HG03342 (cell line): Measurements from ENCODE around the gene GIGYF2.

Experiments used
- ATAC-seq: cut with Tn5 transposase; IDR thresholded peaks from one replicate; pipeline ENCODE4 v1.9.1; 2021; ENCODE audit warnings: mild to moderate bottlenecking, moderate library complexity; ENCODE audit not compliant: unreplicated experiment

The GIGYF2 gene

DNA sequence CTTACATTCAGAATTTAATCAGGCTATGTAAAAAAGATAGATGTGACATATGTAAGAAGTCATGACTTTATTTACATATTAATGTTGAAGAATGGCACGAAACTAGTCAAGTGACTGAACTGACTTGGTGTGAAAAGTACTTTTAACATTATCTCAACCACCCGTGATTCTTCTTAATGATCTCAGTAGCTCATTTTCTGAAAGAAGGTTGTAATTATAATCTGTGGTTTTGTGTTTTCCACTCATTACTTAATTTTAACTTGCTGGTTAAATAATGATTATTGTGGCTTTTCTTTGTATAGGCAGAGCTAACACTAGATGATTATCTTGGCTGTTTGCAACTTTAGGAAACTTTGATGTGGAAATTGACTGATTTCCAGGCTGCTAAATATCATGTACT is 60.8 kb downstream of the GIGYF2 start:
- no peak for ATAC-seq

DNA sequence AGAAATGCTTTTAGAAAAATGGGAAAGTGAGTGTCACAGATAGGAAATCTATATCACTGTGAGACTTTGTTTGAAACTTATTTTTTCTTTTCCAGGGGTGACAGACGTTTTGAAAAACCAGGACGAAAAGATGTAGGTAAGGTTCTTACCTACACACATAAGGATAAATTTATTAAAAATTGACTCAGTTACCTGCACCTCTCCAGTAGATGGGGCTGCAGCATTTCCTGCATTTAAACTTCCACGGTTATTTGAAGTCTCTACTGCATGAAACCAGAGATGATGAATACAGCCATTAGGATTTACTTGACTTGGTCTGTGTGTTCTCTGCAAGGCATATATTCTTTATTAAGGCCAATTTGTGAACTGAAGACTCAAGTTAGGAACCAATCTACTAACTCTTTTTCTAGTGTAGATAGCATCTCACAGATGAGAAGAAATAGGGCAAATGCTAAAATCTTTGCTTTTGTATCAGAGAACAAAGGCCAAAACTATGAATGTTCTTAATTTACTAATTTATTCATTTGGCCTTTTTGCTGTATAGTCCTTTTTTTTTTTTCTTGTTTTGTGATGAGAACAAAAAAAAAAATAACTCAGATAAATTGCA is 64.3 kb downstream of the GIGYF2 start:
- ATAC-seq, result no peak

DNA sequence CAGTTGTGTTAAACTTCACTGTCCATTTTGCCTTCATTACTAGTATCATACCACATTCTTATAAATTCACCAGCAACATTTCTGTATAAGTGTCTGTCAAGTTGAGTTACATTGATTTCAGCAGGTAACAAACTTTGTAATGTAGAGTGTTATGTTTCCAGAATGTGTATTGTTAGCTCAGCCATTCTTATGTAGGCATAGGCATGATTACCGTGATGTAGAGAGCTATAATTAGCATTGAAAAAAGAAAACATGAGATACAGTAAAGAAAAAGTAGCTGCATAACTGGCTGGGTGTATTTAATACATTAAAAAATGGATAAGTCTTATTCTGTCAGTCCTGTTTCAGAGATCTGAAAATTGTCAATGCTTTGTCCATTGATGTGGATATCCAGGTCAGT is 70.7 kb downstream of the GIGYF2 start:
- ATAC-seq, result no peak

DNA sequence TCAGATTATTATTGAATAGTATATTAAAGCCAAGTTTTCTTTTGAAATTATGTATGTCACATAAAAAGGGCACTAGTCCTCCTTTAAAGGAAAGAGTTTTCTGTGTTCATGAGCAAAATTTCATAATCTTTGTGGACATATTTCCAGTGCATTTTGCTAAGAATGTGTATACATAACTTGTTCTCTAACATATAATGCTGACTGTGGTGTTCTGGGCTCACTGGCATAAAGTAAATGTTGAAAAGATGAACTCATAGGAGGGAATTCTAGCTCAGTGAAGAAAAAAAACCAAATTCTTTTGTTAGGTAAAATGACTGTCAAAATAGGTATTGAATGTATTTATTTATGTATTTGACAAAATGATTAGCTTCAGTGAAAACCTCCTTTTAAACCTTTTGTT is 73.1 kb downstream of the GIGYF2 start:
- ATAC-seq, result no peak

DNA sequence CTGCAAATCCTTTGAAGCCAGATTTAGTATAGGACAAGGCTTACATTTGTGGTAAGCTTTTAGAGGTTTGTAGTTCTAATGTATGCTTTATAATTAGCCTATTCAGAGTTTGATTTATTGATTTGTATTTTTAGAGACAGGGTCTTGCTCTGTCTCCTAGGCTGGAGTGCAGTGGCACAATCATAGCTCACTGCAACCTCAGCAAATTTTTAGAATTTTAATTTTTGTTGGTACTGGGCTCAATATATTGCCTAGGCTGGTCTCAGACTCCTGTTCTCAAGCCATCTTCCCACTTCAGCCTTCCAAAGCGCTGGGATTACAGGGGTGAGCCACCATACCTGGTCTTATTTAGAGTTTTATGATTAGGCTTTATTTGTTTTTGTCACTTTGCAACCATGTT is 74.7 kb downstream of the GIGYF2 start:
- no peak for ATAC-seq

DNA sequence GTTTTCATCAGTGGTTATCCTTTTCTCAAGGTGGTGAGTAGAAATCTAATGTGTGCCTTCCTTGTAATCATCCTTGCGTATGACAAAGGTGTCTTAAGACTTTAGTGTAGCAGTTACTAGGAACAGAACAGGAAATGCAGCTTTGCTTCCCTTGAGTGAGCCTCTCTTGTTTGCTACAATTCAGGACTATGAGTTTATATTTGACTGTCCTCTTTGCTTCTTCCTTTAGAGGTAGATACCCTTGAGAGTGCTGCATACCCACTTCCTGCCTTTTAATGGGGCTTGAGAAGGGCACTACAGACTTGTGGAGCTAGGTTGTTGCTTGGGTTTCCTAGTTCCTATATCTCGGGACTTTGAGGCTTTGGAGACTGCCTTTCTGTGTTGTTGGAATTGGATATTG is 75.4 kb downstream of the GIGYF2 start:
- peak; percentile 84 for ATAC-seq

DNA sequence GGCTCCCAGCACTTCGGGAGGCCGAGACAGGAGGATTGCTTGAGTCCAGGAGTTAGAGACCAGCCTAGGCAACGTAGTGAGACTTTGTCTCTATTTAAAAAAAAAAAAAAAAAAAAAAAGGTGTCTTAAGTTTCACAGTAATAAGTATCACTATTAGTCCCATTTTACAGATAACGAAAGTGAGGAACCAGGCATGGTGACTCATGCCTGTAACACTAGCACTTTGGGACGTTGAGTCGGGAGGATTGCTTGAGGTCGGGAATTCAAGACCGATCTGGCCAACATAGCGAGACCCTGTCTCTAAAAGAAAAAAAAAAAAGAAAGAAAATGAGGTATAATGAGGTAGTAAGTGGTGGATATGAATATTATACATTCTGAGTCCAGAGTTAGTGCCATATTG is 76.7 kb downstream of the GIGYF2 start:
- no peak for ATAC-seq

DNA sequence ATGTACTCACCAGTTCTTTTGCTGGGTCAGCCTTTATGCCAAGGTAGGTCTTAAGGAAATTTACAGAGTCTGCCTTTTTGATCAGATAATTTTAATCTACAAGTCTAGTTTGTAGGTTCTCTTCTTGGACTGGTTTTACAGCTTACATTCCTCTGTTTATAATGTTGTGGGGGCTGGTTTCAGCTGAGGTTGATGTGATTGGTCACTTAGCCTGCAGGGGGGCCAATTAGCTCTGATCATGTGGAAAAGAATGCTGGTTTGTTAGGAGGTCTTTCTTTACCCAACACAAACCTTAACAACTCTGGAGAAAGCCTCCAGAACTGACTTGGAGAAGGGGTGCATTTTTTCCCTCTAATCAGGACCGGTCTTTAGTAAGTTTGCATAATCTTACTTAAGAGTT is 79.3 kb downstream of the GIGYF2 start, which contains the start of gene KCNJ13:
Gene KCNJ13, minus strand, starts transcription at position 131 of the 400 bp plus-strand sequence. CDS start 5,203 bp downstream, outside the sequence.
- ATAC-seq, result no peak

DNA sequence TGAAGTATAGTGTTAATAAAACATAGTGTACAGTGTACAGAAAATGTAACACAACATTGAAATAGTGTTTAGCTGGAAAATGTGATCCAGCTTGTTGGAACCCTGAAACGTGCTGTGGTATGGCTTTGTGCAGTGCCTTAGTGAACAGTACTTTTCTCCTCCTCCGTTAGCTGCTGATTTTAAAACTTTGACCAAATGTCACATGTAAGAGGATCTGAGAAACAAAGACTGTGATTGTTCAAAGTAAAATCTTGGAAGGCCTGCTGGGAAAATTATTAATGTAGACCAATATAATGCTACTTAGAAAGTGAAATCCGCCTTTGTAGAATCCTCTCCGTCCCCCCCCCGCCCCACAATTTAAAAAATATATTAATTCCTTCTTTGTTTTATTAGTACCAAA is 80.1 kb downstream of the GIGYF2 start:
- ATAC-seq, result no peak

DNA sequence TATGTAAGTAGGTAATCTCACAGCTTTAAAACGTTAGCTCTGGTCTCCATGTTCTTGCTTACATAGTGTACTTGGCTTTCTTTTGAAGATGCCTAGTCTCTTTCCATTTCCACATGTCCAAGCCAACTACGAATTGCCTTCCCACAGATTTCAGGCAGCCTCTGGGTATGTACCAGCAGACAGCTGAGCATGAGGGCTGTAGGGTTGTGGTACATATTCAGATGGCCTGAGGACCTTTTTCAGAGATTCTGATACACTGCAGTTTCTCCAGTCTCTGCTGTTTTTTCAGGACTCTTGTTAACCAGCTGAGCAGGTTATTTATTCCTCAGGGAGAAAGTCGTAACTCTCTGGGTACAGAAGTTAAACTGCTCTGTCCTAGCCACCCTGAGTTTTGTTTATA is 82.3 kb downstream of the GIGYF2 start:
- no peak for ATAC-seq

DNA sequence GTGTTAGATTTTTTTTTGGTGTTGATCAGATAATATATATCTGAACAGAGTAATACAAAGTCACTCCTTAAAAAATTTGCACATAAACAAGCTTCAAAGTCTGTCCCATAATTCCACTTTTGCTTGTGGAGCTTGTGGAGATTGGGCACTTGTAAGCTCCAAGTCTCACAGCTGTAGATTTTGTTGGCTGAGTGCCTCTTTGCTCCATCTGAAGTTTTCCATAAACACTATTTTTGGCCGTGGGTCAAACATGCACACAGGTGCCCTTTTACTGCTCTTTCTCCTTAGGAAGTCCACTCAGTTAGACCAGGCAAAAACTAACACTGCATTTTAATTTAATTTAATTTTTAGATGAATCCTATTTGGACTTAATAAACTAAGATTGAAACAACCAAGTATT is 82.8 kb downstream of the GIGYF2 start:
- no peak for ATAC-seq

DNA sequence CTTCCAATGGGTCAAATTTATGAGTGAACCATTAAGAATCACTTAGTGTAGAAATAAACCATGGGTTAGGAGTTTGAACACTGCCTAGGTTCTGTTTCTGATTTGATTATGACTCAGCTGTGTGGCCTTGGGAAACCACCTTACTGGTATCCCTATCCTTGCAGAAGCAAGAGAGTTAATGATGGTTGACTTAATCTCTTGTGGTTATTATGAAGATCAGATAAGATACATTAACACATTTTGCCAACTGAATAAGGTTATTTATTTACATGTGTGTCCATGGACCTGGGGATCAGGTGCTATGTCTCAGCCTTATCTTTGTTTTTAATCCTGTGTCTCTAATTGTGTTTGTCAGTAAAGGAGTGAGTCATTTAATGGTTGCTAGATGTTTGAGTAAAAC is 84.6 kb downstream of the GIGYF2 start:
- peak; percentile 97 for ATAC-seq

DNA sequence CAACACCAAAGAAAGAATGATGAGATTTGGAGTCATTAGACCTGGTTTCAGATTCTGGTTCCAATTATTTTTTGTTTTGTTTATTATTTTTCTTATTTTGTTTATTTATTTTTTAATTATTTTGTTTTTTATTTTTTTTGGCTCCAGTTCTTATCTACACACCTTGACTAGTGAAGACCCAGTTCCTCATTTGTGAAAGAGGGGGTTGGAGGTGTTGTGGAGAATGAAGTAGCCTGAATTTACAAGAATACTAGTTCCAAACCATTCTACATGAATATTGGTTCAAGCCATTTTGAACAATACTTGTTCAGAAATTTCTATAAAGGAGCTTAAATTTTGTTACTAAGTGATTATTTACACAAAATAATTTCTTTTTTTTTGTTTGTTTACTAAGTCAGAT is 86.1 kb downstream of the GIGYF2 start:
- no peak for ATAC-seq

DNA sequence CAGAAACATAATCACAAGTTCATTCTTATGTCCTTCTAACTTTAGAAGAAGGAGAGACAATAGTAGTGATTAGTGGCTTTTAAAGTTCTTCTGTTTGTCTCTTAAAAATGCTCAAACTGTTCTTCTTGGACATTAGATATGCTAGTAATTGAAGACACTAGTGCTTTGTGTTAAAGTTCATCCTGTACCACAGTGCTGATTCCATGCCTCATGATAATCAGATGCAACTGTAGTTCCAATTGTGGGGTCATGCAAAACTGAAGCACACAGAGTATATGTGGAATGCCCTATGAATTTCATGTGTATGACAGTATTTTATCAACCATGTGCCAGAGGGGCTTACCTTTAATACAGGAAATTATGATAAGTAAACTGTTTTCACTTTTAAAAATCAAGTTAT is 90.7 kb downstream of the GIGYF2 start:
- ATAC-seq, result no peak

DNA sequence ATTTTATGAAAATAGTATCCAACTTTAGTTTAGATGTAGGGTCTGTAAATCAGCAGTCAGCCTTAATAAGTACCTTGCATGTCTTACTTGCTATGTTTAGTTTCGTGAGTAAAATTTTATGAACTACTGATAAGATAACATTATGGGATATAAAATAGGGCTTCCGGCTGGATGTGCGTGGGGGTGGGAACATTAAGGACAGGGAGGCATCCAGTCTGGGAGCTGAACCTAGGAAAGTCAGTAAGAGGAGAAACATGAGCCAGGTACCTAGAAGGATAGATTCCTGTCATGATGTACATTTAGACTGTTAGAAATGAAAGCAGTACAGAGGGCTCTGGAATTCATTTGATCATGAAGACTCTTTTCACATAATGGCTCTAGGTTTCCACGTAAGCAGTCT is 92.0 kb downstream of the GIGYF2 start:
- no peak for ATAC-seq

DNA sequence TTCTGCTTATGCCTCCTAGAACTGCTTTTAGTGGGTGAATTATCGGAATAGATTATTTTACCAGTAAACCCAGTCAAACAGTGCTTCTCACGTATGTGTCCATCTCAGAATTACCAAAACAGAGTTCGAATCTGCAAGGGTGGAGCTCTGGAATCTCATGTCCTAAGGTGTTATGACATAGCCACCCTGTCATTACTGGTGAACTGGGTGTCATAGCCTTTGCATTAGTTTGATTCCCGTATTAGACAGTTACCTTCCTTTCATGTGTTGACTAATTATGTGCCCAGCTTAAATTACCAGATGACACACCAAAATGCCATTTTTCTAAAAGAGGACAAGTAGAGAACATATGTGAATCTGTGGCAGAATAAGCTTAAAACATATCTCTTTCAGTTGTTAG is 94.4 kb downstream of the GIGYF2 start:
- no peak for ATAC-seq

DNA sequence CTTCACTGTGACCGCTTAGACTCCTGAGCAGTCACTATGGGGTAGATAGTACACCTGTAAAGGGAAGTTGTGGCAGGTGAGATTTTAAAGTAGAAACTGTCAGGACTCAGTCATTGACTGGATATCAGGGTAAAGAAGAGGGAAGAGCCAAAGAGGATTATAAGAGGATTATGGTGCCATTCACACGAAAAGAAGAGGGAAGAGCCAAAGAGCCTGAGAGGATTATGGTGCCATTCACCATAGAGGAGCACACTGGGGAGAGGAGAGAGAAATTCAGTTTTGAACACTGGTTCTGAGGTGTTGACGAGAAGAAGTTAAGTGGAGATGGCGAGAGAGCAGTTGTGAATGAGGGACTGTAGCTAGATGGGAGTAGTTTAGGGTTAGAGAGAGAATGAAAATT is 96.1 kb downstream of the GIGYF2 start:
- ATAC-seq, result no peak

DNA sequence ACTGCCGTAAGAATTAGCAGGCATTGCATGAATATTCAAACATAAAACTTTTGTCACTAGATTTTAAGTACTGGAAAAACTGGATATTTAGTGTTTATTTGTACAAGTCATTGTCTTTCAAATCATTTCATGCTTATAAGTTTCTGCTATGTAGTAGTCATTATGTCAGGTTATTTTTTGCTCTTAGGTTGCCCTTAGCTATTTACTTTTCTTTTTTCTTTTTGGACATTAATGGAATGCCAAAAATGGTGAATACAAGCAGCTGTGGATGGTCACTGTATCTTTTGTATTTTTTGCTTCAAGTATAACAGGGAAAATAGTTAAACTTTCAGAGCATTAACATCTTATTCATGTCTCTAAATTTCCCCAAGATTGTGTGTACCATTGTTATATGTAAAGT is 97.8 kb downstream of the GIGYF2 start:
- no peak for ATAC-seq

DNA sequence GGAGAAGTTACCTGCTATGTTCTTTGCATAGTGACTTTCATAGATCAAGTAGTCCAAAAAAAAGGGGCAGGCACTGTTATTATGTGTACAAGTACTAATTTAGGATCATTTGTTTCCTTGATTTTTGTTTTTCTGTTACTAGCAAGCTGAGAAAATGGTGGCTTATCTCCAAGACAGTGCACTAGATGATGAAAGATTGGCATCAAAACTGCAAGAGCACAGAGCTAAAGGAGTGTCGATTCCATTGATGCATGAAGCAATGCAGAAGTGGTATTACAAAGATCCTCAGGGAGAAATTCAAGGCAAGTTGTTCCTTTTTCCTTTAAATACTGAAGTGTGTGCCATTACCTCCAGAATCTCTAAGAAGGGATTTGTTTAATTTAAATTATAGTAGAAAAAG is 98.8 kb downstream of the GIGYF2 start:
- ATAC-seq, result no peak

DNA sequence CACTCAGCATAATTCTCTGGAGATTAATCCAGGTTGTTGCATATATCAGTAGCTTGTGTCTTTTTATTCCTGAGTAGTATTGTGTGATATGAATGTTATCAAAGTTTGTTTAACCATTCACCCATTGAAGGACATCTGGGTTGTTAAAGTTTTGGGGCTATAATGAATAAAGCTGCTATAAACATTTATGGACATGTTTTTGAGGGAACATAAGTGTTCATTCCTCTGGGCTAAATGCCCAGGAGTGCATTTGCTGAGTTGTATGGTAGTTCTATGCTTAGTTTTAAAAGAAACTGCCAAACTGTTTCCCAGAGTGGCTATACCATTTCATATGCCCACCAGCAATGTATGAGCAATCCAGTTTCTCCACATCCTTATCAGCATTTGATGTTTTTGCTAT is 101.1 kb downstream of the GIGYF2 start:
- no peak for ATAC-seq

DNA sequence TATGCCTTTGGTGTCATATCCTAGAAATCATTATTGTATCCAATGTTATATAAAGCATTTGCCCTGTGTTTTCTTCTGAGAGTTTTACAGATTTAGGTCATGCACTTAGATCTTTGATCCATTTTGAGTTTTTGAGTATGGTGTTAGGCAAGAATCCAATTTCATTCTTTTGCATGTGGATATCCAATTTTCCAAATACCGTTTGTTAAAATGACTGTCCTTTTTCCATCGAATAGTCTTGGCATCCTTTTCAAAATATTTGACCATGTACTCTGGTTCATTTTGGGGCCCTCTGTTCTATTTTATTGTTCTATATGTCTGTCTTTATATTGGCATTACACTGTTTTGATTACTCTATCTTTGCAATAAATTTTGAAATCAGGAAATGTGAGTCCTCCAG is 103.0 kb downstream of the GIGYF2 start:
- ATAC-seq, result no peak

DNA sequence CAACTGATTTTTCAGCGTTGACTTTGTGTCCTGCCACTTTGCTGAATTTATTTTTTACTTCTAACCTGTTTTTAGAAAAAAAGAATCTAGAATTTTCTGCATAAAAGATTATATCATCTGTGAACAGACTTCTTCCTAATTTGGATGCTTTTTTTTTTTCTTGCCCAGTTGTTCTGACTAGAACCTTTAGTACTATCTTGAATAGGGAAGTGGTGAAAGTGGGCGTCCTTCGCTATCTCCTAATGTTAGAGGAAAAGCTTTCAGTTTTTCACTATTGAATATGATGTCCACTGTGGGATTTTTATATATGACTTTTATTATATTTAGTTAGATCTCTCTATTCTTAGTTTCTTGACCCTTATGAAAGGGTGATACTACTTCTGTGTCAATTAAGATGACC is 105.0 kb downstream of the GIGYF2 start:
- no peak for ATAC-seq

DNA sequence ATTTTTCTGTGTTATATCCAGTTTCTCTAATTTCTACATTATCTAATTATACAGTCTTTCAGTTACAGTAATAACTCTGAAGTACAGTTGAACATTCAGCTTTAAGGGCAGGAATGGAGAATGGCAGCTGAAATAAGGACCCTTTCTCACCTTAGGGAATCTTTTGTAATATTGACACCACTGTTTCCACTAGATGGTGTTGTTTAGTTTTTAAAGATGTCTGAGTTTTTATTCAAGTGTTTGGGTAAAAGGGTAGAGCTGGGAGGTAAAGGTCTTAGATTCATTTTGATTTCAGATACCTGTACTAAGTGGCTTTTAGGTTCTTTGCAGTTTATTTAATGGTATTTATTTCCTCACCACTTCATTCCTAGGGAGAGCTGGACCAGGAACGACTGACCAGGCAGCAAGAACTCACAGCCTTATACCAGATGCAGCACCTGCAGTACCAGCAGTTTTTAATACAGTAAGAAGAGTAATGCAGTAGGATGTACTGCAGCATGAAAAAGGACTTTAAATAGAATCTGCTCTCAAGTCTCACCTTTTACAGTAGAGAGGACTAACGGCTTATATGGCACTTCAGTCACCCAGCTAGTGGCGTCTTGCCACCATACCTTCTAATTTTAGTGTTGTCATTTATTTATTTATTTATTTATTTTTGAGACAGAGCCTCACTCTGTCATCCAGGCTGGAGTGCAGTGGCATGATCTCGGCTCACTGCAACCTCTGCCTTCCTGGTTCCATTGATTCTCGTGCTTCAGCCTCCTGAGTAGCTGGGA is 112.4 kb downstream of the GIGYF2 start:
- no peak for ATAC-seq
